GM18498 (cell line): ENCODE results near the gene WDR76.

Source experiments
- ATAC-seq: cut with Tn5 transposase; IDR thresholded peaks from one replicate; pipeline ENCODE4 v1.9.1; 2021; ENCODE audit warnings: mild to moderate bottlenecking, moderate library complexity; ENCODE audit not compliant: unreplicated experiment

Gene WDR76

GRCh38 chr15:43911235-43911781, 84.5 kb downstream of the WDR76 start:
- ATAC-seq = no peak

- ATAC-seq = no peak
Measured at GRCh38 chr15:43912208-43912607, 85.4 kb downstream of the WDR76 start.

- ATAC-seq = no peak
Measured at GRCh38 chr15:43913026-43913780, 86.4 kb downstream of the WDR76 start.

GRCh38 chr15:43913941-43914340, 87.1 kb downstream of the WDR76 start:
- no peak for ATAC-seq

- no peak for ATAC-seq
Measured at GRCh38 chr15:43915631-43916325, 89.0 kb downstream of the WDR76 start.

GRCh38 chr15:43916326-43916660, 89.5 kb downstream of the WDR76 start:
- ATAC-seq = no peak
